Measurements from ENCODE around the gene MTMR2. TPM values are rescaled to one million over a fixed set of nuclear protein-coding genes. Genes with fewer than 3 reads are reported as not detected.
A peak's percentile ranks its signal among the peaks of the same experiment; 100 is the strongest.

Gene MTMR2
- total and polyA plus RNA-seq, 2 donors (not counting 1 experiment from before 2014, with no cell fraction given), result 29.2 to 48.2 TPM

GRCh38 chr11:95904009-95904650 lies 19.8 kb downstream of the MTMR2 start:
- DNase-seq (ENCODE audit: low read depth in 2 of 2), result no peak
- TF ChIP-seq EZH2 (IDR thresholded peaks at IDR 0.05; ENCODE audit: low read length, missing control alignments) (no peak), CTCF (conservative IDR thresholded peaks at IDR 0.05 in 1 of 2, IDR thresholded peaks at IDR 0.05 in 1 of 2; ENCODE audit: low read depth in 1 of 2, low read length in 2 of 2) (no peak)
- Histone ChIP-seq H2AFZ (ENCODE audit: low read length) (no peak overlapping the region), H3K9ac (ENCODE audit: insufficient read depth, low read length) (no peak overlapping the region), H3K36me3 (ENCODE audit: control insufficient read depth, insufficient read depth, low read length) (no peaks in the 10 kb centered on the region), H3K27ac (ENCODE audit: insufficient read depth, low read length) (no peak overlapping the region), H3K4me1 (ENCODE audit: control insufficient read depth, extremely low read depth, insufficient read depth, low read length) (no peaks in the 10 kb centered on the region), H4K20me1 (ENCODE audit: control insufficient read depth, extremely low read depth, insufficient read depth, low read length) (no peaks in the 10 kb centered on the region), H3K9me3 (ENCODE audit: control insufficient read depth, insufficient read depth, low read depth, low read length) (no peaks in the 10 kb centered on the region), H3K27me3 (ENCODE audit: control insufficient read depth, insufficient read depth, low read length) (no peaks in the 10 kb centered on the region), H3K4me2 (ENCODE audit: extremely low read depth, insufficient read depth, low read length) (no peak overlapping the region), H3K79me2 (ENCODE audit: control insufficient read depth, insufficient read depth, low read length) (peaks cover 55% of the 10 kb centered on the region), H3K4me3 (replicated peaks in 1 of 4; ENCODE audit: control extremely low read depth in 1 of 4, insufficient read depth in 1 of 4, low read depth in 3 of 4, low read length in 4 of 4) (no peak overlapping the region)

- Histone ChIP-seq H3K36me3 (ENCODE audit: control insufficient read depth, insufficient read depth, low read length) (no peaks in the 10 kb centered on the region), H3K4me2 (ENCODE audit: extremely low read depth, insufficient read depth, low read length) (no peak overlapping the region), H4K20me1 (ENCODE audit: control insufficient read depth, extremely low read depth, insufficient read depth, low read length) (no peaks in the 10 kb centered on the region), H3K9ac (ENCODE audit: insufficient read depth, low read length) (no peak overlapping the region), H3K4me3 (replicated peaks in 1 of 4; ENCODE audit: control extremely low read depth in 1 of 4, insufficient read depth in 1 of 4, low read depth in 3 of 4, low read length in 4 of 4) (no peak overlapping the region), H3K4me1 (ENCODE audit: control insufficient read depth, extremely low read depth, insufficient read depth, low read length) (no peaks in the 10 kb centered on the region), H3K79me2 (ENCODE audit: control insufficient read depth, insufficient read depth, low read length) (peaks cover 22% of the 10 kb centered on the region), H2AFZ (ENCODE audit: low read length) (no peak overlapping the region), H3K9me3 (ENCODE audit: control insufficient read depth, insufficient read depth, low read depth, low read length) (no peaks in the 10 kb centered on the region), H3K27ac (ENCODE audit: insufficient read depth, low read length) (no peak overlapping the region), H3K27me3 (ENCODE audit: control insufficient read depth, insufficient read depth, low read length) (no peaks in the 10 kb centered on the region)
- DNase-seq (ENCODE audit: low read depth in 2 of 2), result no peak
- no peak for TF ChIP-seq CTCF (conservative IDR thresholded peaks at IDR 0.05 in 1 of 2, IDR thresholded peaks at IDR 0.05 in 1 of 2; ENCODE audit: low read depth in 1 of 2, low read length in 2 of 2)
- TF ChIP-seq EZH2 (IDR thresholded peaks at IDR 0.05; ENCODE audit: low read length, missing control alignments), result no peak
Measured at GRCh38 chr11:95898782-95899181, 25.1 kb downstream of the MTMR2 start.

- H3K4me1 ChIP-seq (ENCODE audit: control insufficient read depth, extremely low read depth, insufficient read depth, low read length), result no peaks in the 10 kb centered on the region
- H3K36me3 ChIP-seq (ENCODE audit: control insufficient read depth, insufficient read depth, low read length), result no peaks in the 10 kb centered on the region
- H2AFZ ChIP-seq (ENCODE audit: low read length), result no peak overlapping the region
- H3K9ac ChIP-seq (ENCODE audit: insufficient read depth, low read length), result no peak overlapping the region
- peaks cover 18% of the 10 kb centered on the region for H3K79me2 ChIP-seq (ENCODE audit: control insufficient read depth, insufficient read depth, low read length)
- no peaks in the 10 kb centered on the region for H4K20me1 ChIP-seq (ENCODE audit: control insufficient read depth, extremely low read depth, insufficient read depth, low read length)
- H3K27me3 ChIP-seq (ENCODE audit: control insufficient read depth, insufficient read depth, low read length), result no peaks in the 10 kb centered on the region
- peak; percentile 67 to 84 for DNase-seq (ENCODE audit: low read depth in 2 of 2)
- H3K9me3 ChIP-seq (ENCODE audit: control insufficient read depth, insufficient read depth, low read depth, low read length), result no peaks in the 10 kb centered on the region
- H3K4me2 ChIP-seq (ENCODE audit: extremely low read depth, insufficient read depth, low read length), result no peak overlapping the region
- H3K27ac ChIP-seq (ENCODE audit: insufficient read depth, low read length), result no peak overlapping the region
- TF ChIP-seq CTCF (conservative IDR thresholded peaks at IDR 0.05 in 1 of 2, IDR thresholded peaks at IDR 0.05 in 1 of 2; ENCODE audit: low read depth in 1 of 2, low read length in 2 of 2) (no peak), EZH2 (IDR thresholded peaks at IDR 0.05; ENCODE audit: low read length, missing control alignments) (no peak)
- H3K4me3 ChIP-seq (replicated peaks in 1 of 4; ENCODE audit: control extremely low read depth in 1 of 4, insufficient read depth in 1 of 4, low read depth in 3 of 4, low read length in 4 of 4), result no peak overlapping the region
Measured at GRCh38 chr11:95897731-95898130, 26.2 kb downstream of the MTMR2 start.

Measured in fibroblast of lung (primary cell).